Sigmoid colon (tissue), 7 donors: Measurements from ENCODE around the gene ADCY2. TPM values are rescaled to one million over a fixed set of nuclear protein-coding genes. Genes with fewer than 3 reads are reported as not detected.

Experiments
- DNase-seq: peaks from one replicate; pipeline ENCODE4 v3.0.0-alpha.2; 2019
- H3K27ac ChIP-seq, 4 donors: fragments of 200-600 bp; sonication (generic); one replicate each; pipeline ENCODE4 v1.5.1; 2016 to 2019; ENCODE audit warnings: mild to moderate bottlenecking in 1 of 4
- H3K27me3 ChIP-seq, 3 donors: fragments of 200-600 bp; sonication (generic); one replicate each; pipeline ENCODE4 v1.5.1; 2019; ENCODE audit warnings: mild to moderate bottlenecking in 1 of 3
- H3K36me3 ChIP-seq, 4 donors: fragments of 200-600 bp; sonication (generic); one replicate each; pipeline ENCODE4 v1.5.1; 2016 to 2019
- H3K4me1 ChIP-seq, 4 donors: fragments of 200-600 bp; sonication (generic); one replicate each; pipeline ENCODE4 v1.5.1; 2017 to 2019
- H3K4me3 ChIP-seq, 4 donors: fragments of 200-600 bp; sonication (generic); one replicate each; pipeline ENCODE4 v1.5.1; 2017 to 2019; ENCODE audit warnings: mild to moderate bottlenecking in 2 of 4, moderate library complexity in 1 of 4
- H3K9me3 ChIP-seq, 4 donors: fragments of 200-600 bp in 3 of 4; sonication (generic) in 3 of 4; one replicate each; pipeline versions ENCODE4 v1.5.1 to v1.6.1; 2013 to 2019
- EP300 ChIP-seq, 4 donors: sonication (generic); formaldehyde crosslinking; IDR thresholded peaks; one replicate each; pipeline ENCODE4 v1.6.1; 2017; ENCODE audit warnings: antibody characterized with exemption in 4 of 4
- POLR2A ChIP-seq, 2 donors: fragments of 450-650 bp; IDR thresholded peaks; one replicate each; pipeline ENCODE4 v1.6.1; 2016; ENCODE audit warnings: antibody characterized with exemption in 2 of 2, mild to moderate bottlenecking in 2 of 2, moderate library complexity in 2 of 2
- POLR2AphosphoS5 ChIP-seq, 4 donors: sonication (generic); formaldehyde crosslinking; IDR thresholded peaks; one replicate each; pipeline ENCODE4 v1.6.1; 2017; ENCODE audit warnings: antibody characterized with exemption in 4 of 4
- WGBS, 2 donors: extraction: QIAGEN DNeasy Blood & Tissue Kit; methylation state at CpG; one replicate each; pipeline ENCODE4 v1.1.7; 2013; 5-methylcytosine and 5-hydroxymethylcytosine counted together
- intact Hi-C: fragments of 100-400 bp; cut with DNase I; formaldehyde crosslinking; loops from one replicate; pipeline ENCODE4 v1.15.1; 2023
- polyA plus RNA-seq, 3 donors: library from polyadenylated mRNA; stranded (reverse); fragments of 200-250 nt; gene quantifications; one replicate each; pipeline ENCODE4 v1.2.3, GENCODE V29; 2013
- total RNA-seq, 4 donors: library from RNA; depleted of rRNA; stranded (reverse); fragments of >200 nt; gene quantifications; one replicate each; pipeline ENCODE4 v1.1.0, GENCODE V29; 2016
- TF ChIP-seq, protein P1 (sequence below), 4 experiments: fragments of 450-650 bp in 3 of 4; fragments of 200-600 bp in 1 of 4; IDR thresholded peaks; one replicate each; pipeline ENCODE4 v1.5.1; 2016 to 2019; ENCODE audit warnings: antibody characterized with exemption in 4 of 4, mild to moderate bottlenecking in 3 of 4, moderate library complexity in 2 of 4
- donor health status: healthy with polysubstance abuse.
- donor health status: Bipolar disorder and iron deficiency.
- donor health status: healthy.

ADCY2 gene
- total and polyA plus RNA-seq, 7 donors = 0.69 to 9.5 (median 4.4) TPM

DNA sequence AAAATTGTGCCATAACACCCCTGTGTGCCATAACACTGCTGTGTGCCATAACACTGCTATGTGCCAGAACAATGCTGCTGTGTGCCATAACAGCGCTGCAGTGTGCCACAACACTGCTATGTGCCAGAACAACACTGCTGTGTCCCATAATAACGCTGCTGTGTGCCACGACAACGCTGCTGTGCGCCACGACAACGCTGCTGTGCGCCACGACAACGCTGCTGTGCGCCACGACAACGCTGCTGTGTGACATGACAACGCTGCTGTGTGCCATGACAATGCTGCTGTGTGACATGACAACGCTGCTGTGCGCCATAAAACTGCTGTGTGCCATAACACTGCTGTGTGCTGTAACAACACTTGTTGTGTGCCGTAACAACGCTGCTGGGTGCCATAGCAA is 429.1 kb downstream of the ADCY2 start:
- H3K9me3 ChIP-seq = no peaks in the 10 kb centered on the region
- DNase-seq = no peak
- intact Hi-C loops = no loop called here
- H3K4me1 ChIP-seq = no peaks in the 10 kb centered on the region
- peaks cover 0 to 5% (median 0%) of the 10 kb centered on the region in 4 donors for H3K36me3 ChIP-seq
- no peak overlapping the region for H3K4me3 ChIP-seq
- H3K27me3 ChIP-seq = no peaks in the 10 kb centered on the region
- H3K27ac ChIP-seq = no peak overlapping the region
- TF ChIP-seq POLR2A (IDR thresholded peaks at IDR 0.05) = no peak
- TF ChIP-seq, protein P1, sequence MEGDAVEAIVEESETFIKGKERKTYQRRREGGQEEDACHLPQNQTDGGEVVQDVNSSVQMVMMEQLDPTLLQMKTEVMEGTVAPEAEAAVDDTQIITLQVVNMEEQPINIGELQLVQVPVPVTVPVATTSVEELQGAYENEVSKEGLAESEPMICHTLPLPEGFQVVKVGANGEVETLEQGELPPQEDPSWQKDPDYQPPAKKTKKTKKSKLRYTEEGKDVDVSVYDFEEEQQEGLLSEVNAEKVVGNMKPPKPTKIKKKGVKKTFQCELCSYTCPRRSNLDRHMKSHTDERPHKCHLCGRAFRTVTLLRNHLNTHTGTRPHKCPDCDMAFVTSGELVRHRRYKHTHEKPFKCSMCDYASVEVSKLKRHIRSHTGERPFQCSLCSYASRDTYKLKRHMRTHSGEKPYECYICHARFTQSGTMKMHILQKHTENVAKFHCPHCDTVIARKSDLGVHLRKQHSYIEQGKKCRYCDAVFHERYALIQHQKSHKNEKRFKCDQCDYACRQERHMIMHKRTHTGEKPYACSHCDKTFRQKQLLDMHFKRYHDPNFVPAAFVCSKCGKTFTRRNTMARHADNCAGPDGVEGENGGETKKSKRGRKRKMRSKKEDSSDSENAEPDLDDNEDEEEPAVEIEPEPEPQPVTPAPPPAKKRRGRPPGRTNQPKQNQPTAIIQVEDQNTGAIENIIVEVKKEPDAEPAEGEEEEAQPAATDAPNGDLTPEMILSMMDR (IDR thresholded peaks at IDR 0.05) = no peak
- no peak for TF ChIP-seq POLR2AphosphoS5 (IDR thresholded peaks at IDR 0.05)
- TF ChIP-seq EP300 (IDR thresholded peaks at IDR 0.05) = no peak
- 72 to 91% methylated on average over 18 of the region's 18 CpGs for WGBS, 2 donors

DNA sequence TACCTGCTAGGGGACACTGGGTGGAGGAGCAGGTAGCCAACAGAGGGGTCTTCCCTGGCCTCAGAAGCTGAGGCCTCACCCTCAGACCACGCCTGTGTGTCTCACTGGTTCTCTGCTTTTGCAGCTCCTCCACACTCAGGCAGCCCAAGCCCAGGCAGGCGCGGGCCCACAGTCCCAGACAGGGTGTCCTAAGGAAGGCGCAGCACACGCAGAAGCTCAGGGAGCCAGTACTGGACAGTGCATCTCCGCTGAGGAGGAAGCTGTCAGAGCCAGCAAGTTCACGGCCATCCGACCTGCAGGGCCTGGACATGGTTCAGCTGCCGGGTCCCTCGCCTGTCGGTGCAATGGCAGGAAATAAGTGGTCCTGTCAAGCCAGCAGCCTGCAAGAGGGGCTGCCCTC is 429.7 kb downstream of the ADCY2 start:
- Histone ChIP-seq H3K36me3 (peaks cover 0 to 5% (median 0%) of the 10 kb centered on the region in 4 donors), H3K4me3 (no peak overlapping the region), H3K27ac (no peak overlapping the region), H3K9me3 (no peaks in the 10 kb centered on the region), H3K4me1 (no peaks in the 10 kb centered on the region), H3K27me3 (no peaks in the 10 kb centered on the region)
- intact Hi-C loops = no loop called here
- TF ChIP-seq POLR2A (IDR thresholded peaks at IDR 0.05) (no peak), EP300 (IDR thresholded peaks at IDR 0.05) (no peak)
- TF ChIP-seq, protein P1 (IDR thresholded peaks at IDR 0.05) = no peak
- WGBS, 2 donors = 87 to 89% methylated on average over 11 of the region's 11 CpGs
- DNase-seq = no peak

DNA sequence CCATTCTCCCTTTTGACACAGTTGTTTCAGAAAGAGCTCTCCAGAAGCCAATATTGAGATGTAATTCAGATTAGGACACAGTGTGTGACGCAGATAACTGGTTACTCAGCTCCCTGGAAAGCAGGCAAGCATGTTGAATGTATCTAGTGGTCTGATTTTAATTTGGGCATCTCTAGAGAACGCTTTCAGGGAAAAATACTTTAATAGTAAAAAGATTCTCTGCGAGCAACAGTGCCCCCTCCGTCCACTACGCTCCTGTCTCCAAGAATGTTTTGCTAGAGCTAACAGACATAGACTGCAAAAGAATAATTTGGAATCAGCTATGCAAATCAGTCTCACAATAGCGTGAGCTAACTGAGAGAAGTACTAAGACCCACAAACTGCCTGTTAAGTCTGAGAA is 431.7 kb downstream of the ADCY2 start:
- TF ChIP-seq POLR2A (IDR thresholded peaks at IDR 0.05) (no peak), EP300 (IDR thresholded peaks at IDR 0.05) (no peak), POLR2AphosphoS5 (IDR thresholded peaks at IDR 0.05) (no peak)
- TF ChIP-seq, protein P1 (IDR thresholded peaks at IDR 0.05) = no peak
- no peak for DNase-seq
- Histone ChIP-seq H3K9me3 (no peaks in the 10 kb centered on the region), H3K27ac (no peak overlapping the region), H3K36me3 (peaks cover 0 to 5% (median 0%) of the 10 kb centered on the region in 4 donors), H3K4me3 (no peak overlapping the region), H3K4me1 (no peaks in the 10 kb centered on the region), H3K27me3 (no peaks in the 10 kb centered on the region)
- 81 to 83% methylated on average over 6 of the region's 6 CpGs for WGBS, 2 donors
- intact Hi-C loops = no loop called here

DNA sequence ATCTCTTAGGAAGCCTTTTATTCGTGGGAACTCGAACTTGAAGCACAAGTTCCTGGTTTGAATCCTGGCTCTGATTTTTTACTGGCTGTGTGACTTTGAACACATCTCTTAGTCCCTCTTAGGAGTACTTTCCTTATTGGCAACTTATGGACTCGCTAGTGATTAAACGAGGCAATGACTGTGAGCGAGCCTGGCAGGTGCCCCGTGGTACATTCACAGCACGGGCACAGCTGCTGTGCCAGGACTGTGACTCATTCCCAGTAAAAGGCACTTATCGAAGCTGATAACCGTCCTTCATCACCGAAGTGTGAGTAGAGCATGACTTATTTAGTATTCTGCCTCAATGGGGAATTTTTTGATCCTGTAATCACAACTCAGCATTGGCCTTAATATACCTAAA is 432.3 kb downstream of the ADCY2 start:
- Histone ChIP-seq H3K4me1 (no peaks in the 10 kb centered on the region), H3K36me3 (peaks cover 0 to 5% (median 0%) of the 10 kb centered on the region in 4 donors), H3K9me3 (no peaks in the 10 kb centered on the region), H3K4me3 (no peak overlapping the region), H3K27ac (no peak overlapping the region), H3K27me3 (no peaks in the 10 kb centered on the region)
- DNase-seq = no peak
- TF ChIP-seq, protein P1 (IDR thresholded peaks at IDR 0.05) = no peak
- TF ChIP-seq EP300 (IDR thresholded peaks at IDR 0.05) (no peak), POLR2A (IDR thresholded peaks at IDR 0.05) (no peak), POLR2AphosphoS5 (IDR thresholded peaks at IDR 0.05) (no peak)
- intact Hi-C loops = no loop called here
- 31 to 77% methylated on average over 10 of the region's 10 CpGs for WGBS, 2 donors

DNA sequence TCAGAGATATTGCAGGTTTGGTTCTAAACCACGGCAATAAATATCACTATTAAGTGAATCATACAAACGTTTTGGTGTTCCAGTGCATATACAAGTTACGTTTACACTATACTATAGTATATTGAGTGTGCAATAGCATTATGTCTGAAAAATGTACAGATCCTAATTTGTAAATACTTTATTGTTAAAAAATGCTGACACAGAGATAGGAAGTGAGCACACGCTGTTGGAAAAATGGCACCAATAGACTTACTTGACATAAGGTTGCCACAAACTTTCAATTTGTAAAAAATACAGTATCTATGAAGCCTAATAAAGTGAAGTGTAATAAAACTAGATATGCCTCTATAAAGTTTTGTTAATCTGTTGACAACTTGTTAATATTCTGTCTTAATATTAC is 439.0 kb downstream of the ADCY2 start:
- DNase-seq = no peak
- Histone ChIP-seq H3K27ac (no peak overlapping the region), H3K4me1 (no peaks in the 10 kb centered on the region), H3K4me3 (no peak overlapping the region), H3K36me3 (no peaks in the 10 kb centered on the region), H3K27me3 (no peaks in the 10 kb centered on the region), H3K9me3 (no peaks in the 10 kb centered on the region)
- intact Hi-C loops = no loop called here
- TF ChIP-seq, protein P1 (IDR thresholded peaks at IDR 0.05) = no peak
- no peak for TF ChIP-seq POLR2A (IDR thresholded peaks at IDR 0.05)
- no peak for TF ChIP-seq EP300 (IDR thresholded peaks at IDR 0.05)
- no peak for TF ChIP-seq POLR2AphosphoS5 (IDR thresholded peaks at IDR 0.05)
- 84 to 86% methylated on average over 4 of the region's 4 CpGs for WGBS, 2 donors
